Karpas-422 (cell line): ENCODE data around the gene ARPC1B. TPM values are rescaled to one million over a fixed set of nuclear protein-coding genes. Genes with fewer than 3 reads are reported as not detected.
A peak's percentile ranks its signal among the peaks of the same experiment; 100 is the strongest.

Experiments
- DNase-seq: peaks from one replicate; pipeline ENCODE4 v3.0.0-alpha.2; 2015
- H2AFZ ChIP-seq: fragments of 200-600 bp; sonication (generic); 2 replicates; pipeline ENCODE4 v1.6.1; 2014; ENCODE audit warnings: antibody characterized with exemption, low read length, mixed read lengths
- H3K27ac ChIP-seq: fragments of 200-600 bp; sonication (generic); 2 replicates; pipeline ENCODE4 v1.5.1; 2014; ENCODE audit warnings: mild to moderate bottlenecking, low read length, moderate library complexity
- H3K27me3 ChIP-seq: fragments of 200-600 bp; sonication (generic); 2 replicates; pipeline ENCODE4 v1.6.1; 2014; ENCODE audit warnings: low read length, mixed read lengths
- H3K36me3 ChIP-seq: fragments of 200-600 bp; sonication (generic); 2 replicates; pipeline ENCODE4 v1.6.1; 2014; ENCODE audit warnings: low read length, mixed read lengths; ENCODE audit not compliant: insufficient read depth
- H3K4me1 ChIP-seq: fragments of 200-600 bp; sonication (generic); 2 replicates; pipeline ENCODE4 v1.6.1; 2014; ENCODE audit warnings: mild to moderate bottlenecking, low read length, mixed read lengths
- H3K4me2 ChIP-seq: fragments of 200-600 bp; sonication (generic); 2 replicates; pipeline ENCODE4 v1.6.1; 2014; ENCODE audit warnings: low read length, low read depth, mild to moderate bottlenecking; ENCODE audit not compliant: poor library complexity, severe bottlenecking
- H3K4me3 ChIP-seq: fragments of 200-600 bp; sonication (generic); 2 replicates; pipeline ENCODE4 v1.5.1; 2014; ENCODE audit warnings: mild to moderate bottlenecking, antibody characterized with exemption, low read length, mixed read lengths
- H3K79me2 ChIP-seq: fragments of 200-600 bp; sonication (generic); 2 replicates; pipeline ENCODE4 v1.6.1; 2014; ENCODE audit warnings: mild to moderate bottlenecking, low read length, mixed read lengths
- H3K9ac ChIP-seq: fragments of 200-600 bp; sonication (generic); 2 replicates; pipeline ENCODE4 v1.6.0; 2014; ENCODE audit warnings: low read length
- H3K9me2 ChIP-seq: fragments of 200-600 bp; sonication (generic), shearing (Covaris generic); replicated peaks from 2 replicates; pipeline ENCODE4 v1.6.0; 2014; ENCODE audit warnings: mild to moderate bottlenecking, low read length, moderate library complexity; ENCODE audit not compliant: insufficient read depth
- H3K9me3 ChIP-seq: fragments of 300-700, 200-600 bp; sonication (generic); 2 replicates; pipeline ENCODE4 v1.6.1; 2014; ENCODE audit warnings: low read length, mixed read lengths
- H4K20me1 ChIP-seq: fragments of 200-600 bp; sonication (generic); 2 replicates; pipeline ENCODE4 v1.6.1; 2014; ENCODE audit warnings: mild to moderate bottlenecking, antibody characterized with exemption, low read length, low read depth; ENCODE audit not compliant: insufficient read depth
- total RNA-seq: library from RNA; depleted of rRNA; stranded (reverse); fragments of >200 nt; shearing (Covaris generic); gene quantifications from 2 replicates; pipeline ENCODE4 v1.2.3, GENCODE V29; 2014; ENCODE audit warnings: low replicate concordance

The ARPC1B gene
- total RNA-seq, 1 experiment from 2014 or later = 146 TPM

DNA sequence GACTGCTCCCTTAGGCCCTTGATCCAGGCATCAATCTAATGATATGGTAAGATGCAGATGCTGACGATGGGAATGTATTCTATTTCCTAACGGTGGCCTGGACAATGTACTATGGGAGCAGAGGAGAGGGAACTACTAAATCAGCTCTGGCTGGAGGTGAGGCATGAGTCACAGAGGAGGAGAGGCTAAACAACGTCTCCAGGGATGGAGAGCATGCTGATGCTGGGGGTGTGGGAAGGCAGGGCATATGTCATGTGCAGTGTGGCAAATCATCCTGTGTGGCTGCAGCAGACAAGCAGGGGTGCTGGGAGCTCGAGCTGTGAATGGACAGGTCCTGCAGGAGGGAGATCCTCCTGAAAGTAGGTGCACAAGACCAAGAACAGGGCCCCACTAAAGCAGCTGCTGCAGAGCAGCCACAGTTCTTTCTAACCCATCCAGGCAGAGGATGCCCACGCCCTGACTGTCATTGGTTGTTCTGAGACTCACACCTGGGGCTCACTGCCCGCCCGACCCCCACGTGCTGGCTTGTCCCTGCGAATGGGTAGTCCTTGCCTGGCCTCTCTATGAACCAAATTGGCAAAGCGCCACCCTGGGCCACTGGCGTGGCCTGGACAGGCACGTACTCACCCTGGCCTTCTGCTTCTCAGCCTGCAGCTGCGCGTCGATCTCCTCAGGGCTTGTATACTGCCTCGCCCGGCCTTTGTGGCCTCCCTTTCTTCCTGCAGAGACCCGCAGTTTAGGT lies 29.9 kb downstream of the ARPC1B start:
- H3K4me3 ChIP-seq = no peak overlapping the region
- peaks cover 17% of the 10 kb centered on the region for H3K4me1 ChIP-seq
- H3K27me3 ChIP-seq = no peaks in the 10 kb centered on the region
- no peak overlapping the region for H3K4me2 ChIP-seq
- H3K9me3 ChIP-seq = no peaks in the 10 kb centered on the region
- no peak overlapping the region for H3K27ac ChIP-seq
- peaks cover 26% of the 10 kb centered on the region; the same call in 1 of the 2 replicates for H4K20me1 ChIP-seq
- H3K79me2 ChIP-seq = peaks cover 62% of the 10 kb centered on the region
- no peak overlapping the region for H2AFZ ChIP-seq
- DNase-seq = no peak
- H3K36me3 ChIP-seq = peaks cover 8% of the 10 kb centered on the region
- no peak overlapping the region for H3K9ac ChIP-seq
- H3K9me2 ChIP-seq = no peaks in the 10 kb centered on the region

- Histone ChIP-seq H3K36me3 (peaks cover 8% of the 10 kb centered on the region), H3K27me3 (no peaks in the 10 kb centered on the region), H3K9me2 (no peaks in the 10 kb centered on the region), H4K20me1 (peaks cover 32% of the 10 kb centered on the region), H3K27ac (no peak overlapping the region), H3K4me3 (no peak overlapping the region), H2AFZ (no peak overlapping the region), H3K4me2 (no peak overlapping the region), H3K9me3 (no peaks in the 10 kb centered on the region), H3K4me1 (peaks cover 21% of the 10 kb centered on the region), H3K9ac (no peak overlapping the region), H3K79me2 (peaks cover 67% of the 10 kb centered on the region)
- DNase-seq = no peak
Measured at GRCh38 chr7:99404977-99405320, 30.4 kb downstream of the ARPC1B start.

DNA sequence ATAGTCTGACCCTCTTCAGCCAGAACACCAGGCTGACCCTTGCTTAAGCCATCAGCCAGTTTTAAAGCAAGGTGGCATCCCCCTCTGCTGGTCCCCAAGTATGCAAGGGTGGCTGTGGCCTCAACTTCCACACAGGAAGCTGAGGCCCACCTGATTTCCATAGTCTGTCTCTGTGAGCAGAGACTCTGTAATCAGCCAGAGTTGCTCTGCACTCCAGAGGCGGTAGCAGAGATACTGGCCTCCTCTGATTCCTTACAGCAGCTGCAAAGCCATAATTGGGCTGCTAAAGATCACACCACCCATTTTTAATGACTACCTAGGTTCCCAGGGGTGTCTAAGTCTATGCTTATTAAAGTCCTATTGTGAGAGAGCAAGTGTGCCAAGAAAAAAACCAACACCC lies 32.0 kb downstream of the ARPC1B start:
- H2AFZ ChIP-seq = no peak overlapping the region
- H3K4me3 ChIP-seq = peak overlapping the region; percentile 97
- peak overlapping the region; percentile 86 for H3K27ac ChIP-seq
- H3K27me3 ChIP-seq = no peaks in the 10 kb centered on the region
- H3K79me2 ChIP-seq = peaks cover 80% of the 10 kb centered on the region
- H3K4me1 ChIP-seq = peaks cover 30% of the 10 kb centered on the region
- H3K36me3 ChIP-seq = peaks cover 17% of the 10 kb centered on the region
- peak overlapping the region; percentile 98 for H3K4me2 ChIP-seq
- H3K9me3 ChIP-seq = no peaks in the 10 kb centered on the region
- H3K9me2 ChIP-seq = no peaks in the 10 kb centered on the region
- peak overlapping the region; percentile 99 for H3K9ac ChIP-seq
- DNase-seq = no peak
- peaks cover 30% of the 10 kb centered on the region for H4K20me1 ChIP-seq

- no peaks in the 10 kb centered on the region for H3K9me3 ChIP-seq
- peaks cover 30% of the 10 kb centered on the region for H4K20me1 ChIP-seq
- no peaks in the 10 kb centered on the region for H3K9me2 ChIP-seq
- peak; percentile 62 for DNase-seq
- H3K27me3 ChIP-seq = no peaks in the 10 kb centered on the region
- peak overlapping the region; percentile 98 for H3K4me2 ChIP-seq
- peaks cover 30% of the 10 kb centered on the region for H3K4me1 ChIP-seq
- H3K9ac ChIP-seq = peak overlapping the region; percentile 99
- peaks cover 78% of the 10 kb centered on the region for H3K79me2 ChIP-seq
- H3K4me3 ChIP-seq = peak overlapping the region; percentile 97
- peak overlapping the region; percentile 96 for H2AFZ ChIP-seq
- H3K36me3 ChIP-seq = peaks cover 17% of the 10 kb centered on the region
- H3K27ac ChIP-seq = peak overlapping the region; percentile 86
Measured at GRCh38 chr7:99407872-99408378, 33.4 kb downstream of the ARPC1B start.

DNA sequence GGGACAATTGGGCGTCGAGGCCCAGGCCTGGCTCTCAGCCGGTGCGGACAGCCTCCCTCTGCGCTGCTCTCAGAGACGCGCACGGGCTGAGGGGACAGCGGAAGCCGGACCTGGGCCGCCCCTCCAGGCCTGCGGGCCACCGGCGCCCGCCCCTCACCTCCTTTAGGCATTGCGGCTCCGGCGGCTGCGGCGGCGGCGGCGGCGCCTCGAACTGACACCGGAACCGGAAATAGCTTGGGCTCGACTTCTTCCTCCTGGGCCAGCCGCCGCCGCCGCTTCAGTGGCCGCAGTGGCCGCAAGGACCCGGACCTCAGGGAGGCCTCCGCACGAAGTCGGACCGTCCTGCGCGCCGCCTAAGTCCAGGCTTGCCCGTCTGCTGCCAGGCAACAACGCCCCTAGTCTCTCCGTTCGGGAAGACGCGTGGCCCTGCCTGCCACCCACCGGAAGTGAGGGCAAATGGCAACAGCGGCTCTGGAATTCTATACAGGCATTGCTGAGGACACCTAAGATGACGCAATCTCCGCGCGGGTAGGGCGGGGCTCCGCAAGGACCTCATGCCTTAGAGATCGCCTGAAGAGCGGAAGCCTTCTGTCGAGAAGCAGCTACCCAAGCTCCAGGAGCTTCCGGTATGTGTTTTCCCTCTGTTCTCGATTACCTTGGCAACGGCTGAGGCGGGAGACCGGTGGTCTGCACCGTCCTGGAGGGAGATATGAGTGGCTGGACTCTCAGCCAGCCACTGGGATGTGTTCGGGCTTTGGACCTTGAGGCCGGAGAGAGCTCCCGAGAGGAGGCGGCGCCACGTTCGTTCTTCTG lies 34.1 kb downstream of the ARPC1B start, which contains the start of the genes BUD31 and PDAP1:
BUD31 (plus strand) TSS at position 591 of the 813 bp plus-strand sequence. CDS start 2,124 bp downstream, outside the sequence.
PDAP1 (minus strand) TSS at position 219 of the 813 bp plus-strand sequence; CDS start at position 170, 49 bp downstream.
- Histone ChIP-seq H3K4me1 (peaks cover 30% of the 10 kb centered on the region), H3K27ac (peak within 1 kb of the TSS; percentile 86), H4K20me1 (peaks cover 30% of the 10 kb centered on the region), H3K27me3 (no peaks in the 10 kb centered on the region), H3K9me2 (no peaks in the 10 kb centered on the region), H3K36me3 (peaks cover 17% of the 10 kb centered on the region), H2AFZ (peak within 1 kb of the TSS; percentile 96), H3K9me3 (no peaks in the 10 kb centered on the region), H3K4me3 (peak within 1 kb of the TSS; percentile 97), H3K79me2 (peaks cover 73% of the 10 kb centered on the region), H3K4me2 (peak within 1 kb of the TSS; percentile 98), H3K9ac (peak within 1 kb of the TSS; percentile 99)
- DNase-seq = peak; percentile 97

DNA sequence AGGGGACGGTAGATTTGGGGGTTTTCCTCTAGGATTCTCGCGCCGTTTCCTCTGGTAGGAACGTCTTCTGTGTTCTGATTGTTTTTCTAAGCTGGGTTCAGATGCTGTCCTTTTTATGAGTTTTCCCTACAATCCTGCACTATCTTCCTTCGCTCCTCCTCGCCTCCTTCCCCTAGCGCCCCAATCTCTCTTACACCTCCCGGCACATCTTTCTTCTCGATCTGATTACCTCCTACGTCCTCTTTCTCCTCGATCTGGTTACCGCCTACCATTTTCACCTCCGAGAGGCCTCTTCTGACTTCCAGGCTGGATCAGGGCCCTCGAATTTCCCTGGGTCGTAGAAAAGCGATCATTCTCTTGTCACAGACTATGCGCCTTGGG lies 34.7 kb downstream of the ARPC1B start:
- H3K9me3 ChIP-seq = no peaks in the 10 kb centered on the region
- DNase-seq = peak; percentile 66
- peaks cover 69% of the 10 kb centered on the region for H3K79me2 ChIP-seq
- peaks cover 30% of the 10 kb centered on the region for H4K20me1 ChIP-seq
- H3K36me3 ChIP-seq = peaks cover 17% of the 10 kb centered on the region
- H2AFZ ChIP-seq = peak overlapping the region; percentile 96; the same call in 1 of the 2 replicates
- no peaks in the 10 kb centered on the region for H3K27me3 ChIP-seq
- peak overlapping the region; percentile 98 for H3K4me2 ChIP-seq
- H3K4me1 ChIP-seq = peaks cover 30% of the 10 kb centered on the region
- peak overlapping the region; percentile 97 for H3K4me3 ChIP-seq
- no peaks in the 10 kb centered on the region for H3K9me2 ChIP-seq
- peak overlapping the region; percentile 86 for H3K27ac ChIP-seq
- H3K9ac ChIP-seq = peak overlapping the region; percentile 99

DNA sequence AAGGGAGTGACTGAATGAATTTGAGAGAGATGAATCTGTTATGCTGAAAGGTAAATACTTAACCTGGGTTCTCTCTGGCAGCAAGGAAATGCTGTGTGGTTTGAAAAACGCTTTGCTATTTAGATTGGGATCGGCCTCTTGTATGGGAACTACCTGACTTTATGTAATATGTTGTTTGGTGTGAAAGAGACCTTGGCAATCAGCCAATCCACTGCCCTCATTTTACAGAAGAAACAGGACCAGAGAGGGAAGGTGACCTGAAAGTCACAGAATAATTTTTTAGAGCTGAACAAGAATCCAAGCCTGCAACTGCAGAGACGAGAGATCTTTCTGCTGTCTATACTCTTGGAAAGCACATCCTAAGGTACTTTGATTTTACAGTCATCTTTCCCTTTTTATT lies 35.3 kb downstream of the ARPC1B start:
- Histone ChIP-seq H3K27me3 (no peaks in the 10 kb centered on the region), H4K20me1 (peaks cover 30% of the 10 kb centered on the region), H3K9me2 (no peaks in the 10 kb centered on the region), H3K4me1 (peaks cover 30% of the 10 kb centered on the region), H3K9me3 (no peaks in the 10 kb centered on the region), H3K4me2 (peak overlapping the region; percentile 98), H3K9ac (peak overlapping the region; percentile 99), H3K36me3 (peaks cover 18% of the 10 kb centered on the region), H3K79me2 (peaks cover 63% of the 10 kb centered on the region), H3K4me3 (peak overlapping the region; percentile 97), H3K27ac (no peak overlapping the region; the same call in 1 of the 2 replicates), H2AFZ (no peak overlapping the region)
- no peak for DNase-seq

- peak overlapping the region; percentile 99 for H3K9ac ChIP-seq
- peak overlapping the region; percentile 97 for H3K4me3 ChIP-seq
- H3K27ac ChIP-seq = no peak overlapping the region
- DNase-seq = no peak
- no peaks in the 10 kb centered on the region for H3K9me3 ChIP-seq
- peaks cover 28% of the 10 kb centered on the region for H4K20me1 ChIP-seq
- peaks cover 55% of the 10 kb centered on the region for H3K79me2 ChIP-seq
- no peaks in the 10 kb centered on the region for H3K27me3 ChIP-seq
- H3K4me2 ChIP-seq = peak overlapping the region; percentile 98
- H3K4me1 ChIP-seq = peaks cover 28% of the 10 kb centered on the region
- no peaks in the 10 kb centered on the region for H3K9me2 ChIP-seq
- H2AFZ ChIP-seq = no peak overlapping the region
- H3K36me3 ChIP-seq = peaks cover 19% of the 10 kb centered on the region
Measured at GRCh38 chr7:99410635-99411034, 36.1 kb downstream of the ARPC1B start.
